HUES64 (cell line): ENCODE measurements around the gene COL4A1.
"Not testable (repeated sequence)": the region's sequence is repeated elsewhere in the genome, so short reads cannot be mapped to it uniquely, and the experiment has no call there.

Experiments
- H3K27ac ChIP-seq: 2 replicates; pipeline ENCODE4 v1.7.0; 2013; ENCODE audit warnings: low read depth, low read length, inconsistent platforms
- H3K27me3 ChIP-seq: 2 replicates; pipeline ENCODE4 v1.6.1; 2013; ENCODE audit warnings: mild to moderate bottlenecking, low read length; ENCODE audit not compliant: insufficient read depth
- H3K36me3 ChIP-seq: 2 replicates; pipeline ENCODE4 v1.6.1; 2013; ENCODE audit warnings: mild to moderate bottlenecking, low read length; ENCODE audit not compliant: insufficient read depth
- H3K4me1 ChIP-seq: 2 replicates; pipeline ENCODE4 v1.6.1; 2013; ENCODE audit warnings: mild to moderate bottlenecking, low read length, moderate library complexity; ENCODE audit not compliant: insufficient read depth
- H3K4me3 ChIP-seq: 2 replicates; pipeline ENCODE4 v1.5.1; 2013; ENCODE audit warnings: mild to moderate bottlenecking, low read length, moderate library complexity
- H3K9ac ChIP-seq: 2 replicates; pipeline ENCODE4 v1.6.1; 2013; ENCODE audit warnings: mild to moderate bottlenecking, low read depth, low read length
- H3K9me3 ChIP-seq: 2 replicates; pipeline ENCODE4 v1.6.1; 2013; ENCODE audit warnings: low read depth, low read length; ENCODE audit not compliant: insufficient read depth
- WGBS: fragments of 150-250, 120-280 bp; methylation state at CpG from one replicate; pipeline ENCODE4 v1.1.7; 2013; ENCODE audit warnings: missing lambda C conversion rate; 5-methylcytosine and 5-hydroxymethylcytosine counted together

The COL4A1 gene

GRCh38 chr13:110322126-110322827 lies 15.3 kb upstream of the COL4A1 start:
- no peak overlapping the region for H3K9ac ChIP-seq
- whole genome bisulfite sequencing = 94% methylated on average over 16 of the region's 16 CpGs

GRCh38 chr13:110321573-110321972 lies 14.6 kb upstream of the COL4A1 start:
- H3K27ac ChIP-seq = not testable (repeated sequence)

More at GRCh38 chr13:110322126-110322827, 15.3 kb upstream of the COL4A1 start:
- Histone ChIP-seq H3K4me3 (no peak overlapping the region), H3K9me3 (no peaks in the 10 kb centered on the region), H3K36me3 (0 out of 2 replicates have a peak, but pooled peaks cover under 1% of the 10 kb centered on the region), H3K27ac (no peak overlapping the region), H3K4me1 (peaks cover 52% of the 10 kb centered on the region), H3K27me3 (no peaks in the 10 kb centered on the region)

GRCh38 chr13:110320645-110321044 lies 13.7 kb upstream of the COL4A1 start:
- Histone ChIP-seq H3K4me1 (peaks cover 40% of the 10 kb centered on the region), H3K4me3 (no peak overlapping the region), H3K9me3 (no peaks in the 10 kb centered on the region), H3K9ac (no peak overlapping the region), H3K27ac (no peak overlapping the region), H3K27me3 (no peaks in the 10 kb centered on the region), H3K36me3 (peaks cover 9% of the 10 kb centered on the region)
- WGBS = 60% methylated on average over 1 of the region's 2 CpGs

More at GRCh38 chr13:110321573-110321972, 14.6 kb upstream of the COL4A1 start:
- 95% methylated on average over 3 of the region's 3 CpGs for WGBS
- H3K9me3 ChIP-seq, H3K27me3 ChIP-seq, H3K36me3 ChIP-seq, H3K4me3 ChIP-seq, H3K9ac ChIP-seq: not testable (repeated sequence)
- H3K4me1 ChIP-seq = peaks cover 45% of the 10 kb centered on the region

GRCh38 chr13:110319774-110320509 lies 13.0 kb upstream of the COL4A1 start:
- Histone ChIP-seq H3K36me3 (peaks cover 9% of the 10 kb centered on the region), H3K27me3 (no peaks in the 10 kb centered on the region), H3K9me3 (no peaks in the 10 kb centered on the region), H3K27ac (peak overlapping the region; percentile 39; the same call in 1 of the 2 replicates), H3K4me3 (no peak overlapping the region), H3K9ac (peak overlapping the region; percentile 1; the same call in 1 of the 2 replicates), H3K4me1 (peaks cover 37% of the 10 kb centered on the region)
- 86% methylated on average over 19 of the region's 19 CpGs for WGBS

GRCh38 chr13:110319397-110319773 lies 12.4 kb upstream of the COL4A1 start:
- WGBS = 72% methylated on average over 4 of the region's 4 CpGs
- no peak overlapping the region for H3K4me3 ChIP-seq

GRCh38 chr13:110318920-110319319 lies 12.0 kb upstream of the COL4A1 start:
- Histone ChIP-seq H3K4me3 (no peak overlapping the region), H3K9ac (peak overlapping the region; percentile 1; the same call in 1 of the 2 replicates), H3K9me3 (no peaks in the 10 kb centered on the region), H3K27me3 (no peaks in the 10 kb centered on the region), H3K36me3 (peaks cover 9% of the 10 kb centered on the region), H3K4me1 (peaks cover 28% of the 10 kb centered on the region), H3K27ac (no peak overlapping the region)
- 80% methylated on average over 7 of the region's 7 CpGs for WGBS

More at GRCh38 chr13:110319397-110319773, 12.4 kb upstream of the COL4A1 start:
- H3K4me1 ChIP-seq = peaks cover 32% of the 10 kb centered on the region
- no peaks in the 10 kb centered on the region for H3K9me3 ChIP-seq
- H3K9ac ChIP-seq = peak overlapping the region; percentile 1; the same call in 1 of the 2 replicates
- H3K27ac ChIP-seq = peak overlapping the region; percentile 39; the same call in 1 of the 2 replicates
- H3K36me3 ChIP-seq = peaks cover 9% of the 10 kb centered on the region
- H3K27me3 ChIP-seq = no peaks in the 10 kb centered on the region

- 95% methylated on average over 13 of the region's 13 CpGs for WGBS
- peaks cover 9% of the 10 kb centered on the region for H3K36me3 ChIP-seq
- no peak overlapping the region for H3K9ac ChIP-seq
- no peak overlapping the region for H3K4me3 ChIP-seq
- no peaks in the 10 kb centered on the region for H3K27me3 ChIP-seq
- no peaks in the 10 kb centered on the region for H3K9me3 ChIP-seq
- H3K4me1 ChIP-seq = peaks cover 19% of the 10 kb centered on the region
- H3K27ac ChIP-seq = no peak overlapping the region
Measured at GRCh38 chr13:110317496-110318195, 10.7 kb upstream of the COL4A1 start.

- Histone ChIP-seq H3K4me1 (peaks cover 19% of the 10 kb centered on the region), H3K4me3 (no peak overlapping the region), H3K36me3 (peaks cover 9% of the 10 kb centered on the region), H3K9me3 (no peaks in the 10 kb centered on the region), H3K27me3 (no peaks in the 10 kb centered on the region), H3K9ac (no peak overlapping the region), H3K27ac (no peak overlapping the region)
- 93% methylated on average over 5 of the region's 5 CpGs for WGBS
Measured at GRCh38 chr13:110317093-110317492, 10.1 kb upstream of the COL4A1 start.

- Histone ChIP-seq H3K36me3 (peaks cover 10% of the 10 kb centered on the region), H3K27ac (no peak overlapping the region), H3K9ac (no peak overlapping the region), H3K4me3 (no peak overlapping the region), H3K4me1 (peaks cover 19% of the 10 kb centered on the region), H3K27me3 (no peaks in the 10 kb centered on the region), H3K9me3 (no peaks in the 10 kb centered on the region)
- WGBS = 92% methylated on average over 10 of the region's 10 CpGs
Measured at GRCh38 chr13:110316196-110316595, 9.2 kb upstream of the COL4A1 start.

- peaks cover 18% of the 10 kb centered on the region for H3K36me3 ChIP-seq
- peaks cover 11% of the 10 kb centered on the region for H3K4me1 ChIP-seq
- H3K9ac ChIP-seq = no peak overlapping the region
- no peaks in the 10 kb centered on the region for H3K27me3 ChIP-seq
- no peak overlapping the region for H3K27ac ChIP-seq
- no peaks in the 10 kb centered on the region for H3K9me3 ChIP-seq
- 90% methylated on average over 18 of the region's 18 CpGs for WGBS
- H3K4me3 ChIP-seq = no peak overlapping the region
Measured at GRCh38 chr13:110314516-110315245, 7.7 kb upstream of the COL4A1 start.
